Endothelial cell of umbilical vein (primary cell): ENCODE results near the gene ACSM4. TPM values are rescaled to one million over a fixed set of nuclear protein-coding genes. Genes with fewer than 3 reads are reported as not detected.

Experiments
- BruUV-seq: library from RNA; stranded (reverse); fragments of 400-500 nt; replicated peaks from 2 replicates; lab custom pipeline; 2021; lab: Mats Ljungman, UMichigan
- CTCF ChIA-PET: fragments of 300-600, 350-600 bp; sonication (Branson Sonifier 250); formaldehyde crosslinking; loops from one replicate; lab custom pipeline; 2021; ENCODE audit warnings: antibody characterized with exemption, inconsistent platforms; lab: Charles Lee
- POLR2A ChIA-PET: fragments of 300-600, 350-600 bp; sonication (Branson Sonifier 250); formaldehyde crosslinking; loops from one replicate; lab custom pipeline; 2021; ENCODE audit warnings: antibody characterized with exemption, inconsistent platforms; lab: Charles Lee
- DNase-seq: peaks from one replicate; pipeline ENCODE4 v3.0.0-alpha.2; 2011; ENCODE audit warnings: low read depth, low spot score
- FAIRE-seq: peaks from 2 replicates; lab custom pipeline; 2011; peaks lifted over from hg19 to GRCh38; lab: Jason Lieb, UNC
- H2AFZ ChIP-seq: 2 replicates; pipeline ENCODE4 v1.6.0; 2012; ENCODE audit warnings: low read depth, low read length, control low read depth, inconsistent platforms
- H3K27ac ChIP-seq: 2 replicates; pipeline ENCODE4 v1.5.1; 2011; ENCODE audit warnings: low read depth, mild to moderate bottlenecking, control low read depth, low read length, moderate library complexity; ENCODE audit not compliant: insufficient read depth
- H3K27me3 ChIP-seq, 2 experiments: 2 replicates each; pipeline versions ENCODE4 v1.6.0 to v1.6.1; 2011; ENCODE audit warnings: low read length in 2 of 2, mixed read lengths in 1 of 2; ENCODE audit not compliant: control insufficient read depth in 2 of 2, insufficient read depth in 2 of 2
- H3K36me3 ChIP-seq, 2 experiments: 2 replicates in 1 of 2; 3 replicates in 1 of 2; pipeline ENCODE4 v1.5.1; 2011; ENCODE audit warnings: low read length in 2 of 2, mild to moderate bottlenecking in 1 of 2, moderate library complexity in 1 of 2; ENCODE audit not compliant: control insufficient read depth in 2 of 2, insufficient read depth in 2 of 2; ENCODE audit errors: extremely low read depth in 1 of 2
- H3K4me1 ChIP-seq: 3 replicates; pipeline ENCODE4 v1.5.1; 2011; ENCODE audit warnings: mild to moderate bottlenecking, low read length; ENCODE audit not compliant: control insufficient read depth, insufficient read depth; ENCODE audit errors: extremely low read depth
- H3K4me2 ChIP-seq: 2 replicates; pipeline ENCODE4 v1.6.1; 2011; ENCODE audit warnings: low read length, control low read depth, mixed read lengths; ENCODE audit not compliant: insufficient read depth
- H3K4me3 ChIP-seq, 3 experiments: fragments of 200-600 bp in 1 of 3; sonication (generic), shearing (Covaris generic) in 1 of 3; replicated peaks in 1 of 3; 2 replicates each; pipeline ENCODE4 v1.5.1; 2011 to 2016; ENCODE audit warnings: control low read depth in 3 of 3, low read length in 3 of 3, mild to moderate bottlenecking in 2 of 3, inconsistent platforms in 1 of 3, low read depth in 1 of 3, moderate library complexity in 1 of 3; ENCODE audit not compliant: insufficient read depth in 1 of 3
- H3K79me2 ChIP-seq: 2 replicates; pipeline ENCODE4 v1.6.0; 2012; ENCODE audit warnings: low read length, inconsistent platforms; ENCODE audit not compliant: control insufficient read depth, insufficient read depth
- H3K9ac ChIP-seq: replicated peaks from 2 replicates; pipeline ENCODE3; 2011; ENCODE audit warnings: low read length, control low read depth; ENCODE audit not compliant: insufficient read depth; ENCODE audit errors: extremely low read depth
- H3K9me1 ChIP-seq: replicated peaks from 3 replicates; pipeline ENCODE4 v1.6.0; 2011; ENCODE audit warnings: mild to moderate bottlenecking, low read length; ENCODE audit not compliant: control insufficient read depth, insufficient read depth; ENCODE audit errors: extremely low read depth
- H3K9me3 ChIP-seq: replicated peaks from 2 replicates; pipeline ENCODE4 v1.5.1; 2012; ENCODE audit warnings: low read length, inconsistent platforms; ENCODE audit not compliant: control insufficient read depth, insufficient read depth
- H4K20me1 ChIP-seq: replicated peaks from 2 replicates; pipeline ENCODE3; 2011; ENCODE audit warnings: mild to moderate bottlenecking, low read length; ENCODE audit not compliant: control insufficient read depth, insufficient read depth; ENCODE audit errors: extremely low read depth
- CTCF ChIP-seq, 2 donors: IDR thresholded peaks; 1 replicate in 1 of 2; 2 replicates in 1 of 2; pipeline ENCODE4 v1.5.1; 2011; ENCODE audit warnings: low read length in 2 of 2, mild to moderate bottlenecking in 2 of 2, moderate library complexity in 2 of 2, control low read depth in 1 of 2, inconsistent platforms in 1 of 2, low read depth in 1 of 2; ENCODE audit not compliant: insufficient read depth in 1 of 2; ENCODE audit errors: extremely low read depth in 1 of 2
- EZH2 ChIP-seq: IDR thresholded peaks from 2 replicates; pipeline ENCODE4 v1.6.1; 2012; ENCODE audit warnings: borderline replicate concordance, low read depth, mild to moderate bottlenecking, moderate library complexity, low read length, inconsistent platforms; ENCODE audit not compliant: severe bottlenecking
- FOS ChIP-seq: IDR thresholded peaks from 2 replicates; pipeline ENCODE4 v1.6.1; 2011; ENCODE audit warnings: mild to moderate bottlenecking, low read length, moderate library complexity, borderline replicate concordance; ENCODE audit not compliant: insufficient read depth
- GATA2 ChIP-seq: IDR thresholded peaks from 2 replicates; pipeline ENCODE4 v1.7.0; 2011; ENCODE audit warnings: low read depth, mild to moderate bottlenecking, moderate library complexity, mixed read lengths, low read length; ENCODE audit not compliant: insufficient read length, insufficient read depth
- JUN ChIP-seq: IDR thresholded peaks from 2 replicates; pipeline ENCODE4 v1.6.1; 2011; ENCODE audit warnings: borderline replicate concordance, low read depth; ENCODE audit not compliant: insufficient read length, insufficient read depth
- MAX ChIP-seq: IDR thresholded peaks from 2 replicates; pipeline ENCODE4 v1.6.1; 2011; ENCODE audit not compliant: insufficient read depth, insufficient read length
- MYC ChIP-seq: IDR thresholded peaks from one replicate; pipeline ENCODE4 v1.6.1; 2011; ENCODE audit warnings: mild to moderate bottlenecking, low read depth, low read length
- POLR2A ChIP-seq: IDR thresholded peaks from 2 replicates; pipeline ENCODE4 v1.6.1; 2012; ENCODE audit warnings: low read depth, mild to moderate bottlenecking, control low read depth, low read length
- POLR2AphosphoS5 ChIP-seq: IDR thresholded peaks from 2 replicates; pipeline ENCODE4 v1.6.1; 2012; ENCODE audit warnings: low read depth, mild to moderate bottlenecking, control low read depth, low read length, moderate library complexity; ENCODE audit not compliant: insufficient read depth
- dilution Hi-C: fragments of 300-500 bp; cut with MboI; formaldehyde crosslinking; loops from one replicate; pipeline ENCODE4 v1.15.0; 2019; ENCODE audit warnings: low sequenced_read_pairs; ENCODE audit not compliant: extremely low pct_ligation_motif_present
- intact Hi-C: fragments of 100-400 bp; cut with micrococcal nuclease; formaldehyde crosslinking; loops from one replicate; pipeline ENCODE4 v1.10.0; 2022
- polyA plus RNA-seq, 4 experiments: library from polyadenylated mRNA; depleted of rRNA in 3 of 4; stranded (reverse) in 3 of 4; unstranded in 1 of 4; fragments of >200 nt; gene quantifications; 2 replicates each; pipeline versions ENCODE4 v1.2.1 to v1.2.3, GENCODE V29; 2011 to 2012; ENCODE audit warnings: missing spikeins in 1 of 4
- total RNA-seq: library from RNA; stranded (reverse); gene quantifications from 2 replicates; pipeline ENCODE4 v1.2.3, GENCODE V29; 2021

Gene ACSM4
- total and polyA plus RNA-seq, 2 donors (not counting 3 experiments of a cell fraction or from before 2014, with no cell fraction given), result not detected

- Histone ChIP-seq H3K27ac (no peak overlapping the region), H3K79me2 (no peaks in the 10 kb centered on the region), H3K36me3 (no peaks in the 10 kb centered on the region), H3K4me3 (no peak overlapping the region), H3K9ac (no peak overlapping the region), H3K4me2 (no peak overlapping the region), H4K20me1 (no peaks in the 10 kb centered on the region), H3K27me3 (peaks cover 3 to 11% of the 10 kb centered on the region in 2 experiments), H2AFZ (no peak overlapping the region), H3K9me1 (no peaks in the 10 kb centered on the region), H3K4me1 (no peaks in the 10 kb centered on the region), H3K9me3 (no peaks in the 10 kb centered on the region)
- TF ChIP-seq EZH2 (no peak), FOS (no peak), MYC (no peak), CTCF (IDR thresholded peaks at IDR 0.05; ENCODE audit: extremely low read depth in 1 of 2, insufficient read depth in 1 of 2, low read depth in 1 of 2, low read length in 2 of 2) (no peak), POLR2AphosphoS5 (no peak), JUN (no peak), POLR2A (no peak), MAX (no peak), GATA2 (no peak)
- POLR2A ChIA-PET, result no interaction called here
- CTCF ChIA-PET, result no interaction called here
- FAIRE-seq (no peak), DNase-seq (no peak)
- BruUV-seq, result no TSS peak
- dilution Hi-C loops (no loop called here), intact Hi-C loops (no loop called here)
Measured at GRCh38 chr12:7292300-7292699, 11.6 kb upstream of the ACSM4 start.
